D721Med (cell line): ENCODE data around the gene GPR82.
"Not testable (repeated sequence)": the region's sequence is repeated elsewhere in the genome, so short reads cannot be mapped to it uniquely, and the experiment has no call there.

Experiments used
- DNase-seq: peaks from one replicate; pipeline ENCODE4 v3.0.0; 2011; ENCODE audit warnings: low spot score; ENCODE audit not compliant: insufficient read length
- FAIRE-seq: peaks from 2 replicates; lab custom pipeline; 2011; peaks lifted over from hg19 to GRCh38; lab: Jason Lieb, UNC
- CTCF ChIP-seq: IDR thresholded peaks from 2 replicates; pipeline ENCODE4 v1.5.1; 2012; ENCODE audit warnings: mild to moderate bottlenecking, control low read depth; ENCODE audit not compliant: insufficient read depth; ENCODE audit errors: missing control alignments

GPR82 gene

GRCh38 chrX:41718481-41719235 is 5.3 kb upstream of the GPR82 start:
- DNase-seq = no peak
- no peak for FAIRE-seq

GRCh38 chrX:41719610-41720009 is 4.4 kb upstream of the GPR82 start:
- not testable (repeated sequence) for FAIRE-seq, DNase-seq

More at GRCh38 chrX:41718481-41719235, 5.3 kb upstream of the GPR82 start:
- TF ChIP-seq CTCF = no peak

- TF ChIP-seq CTCF = no peak
- no peak for FAIRE-seq
Measured at GRCh38 chrX:41720125-41720779, 3.7 kb upstream of the GPR82 start.

GRCh38 chrX:41721590-41721989 is 2.4 kb upstream of the GPR82 start:
- TF ChIP-seq CTCF = no peak
- DNase-seq (no peak), FAIRE-seq (no peak)

More at GRCh38 chrX:41720125-41720779, 3.7 kb upstream of the GPR82 start:
- no peak for DNase-seq

GRCh38 chrX:41722214-41722613 is 1.8 kb upstream of the GPR82 start:
- DNase-seq (no peak), FAIRE-seq (no peak)
- TF ChIP-seq CTCF = no peak

- DNase-seq (no peak), FAIRE-seq (no peak)
- TF ChIP-seq CTCF = no peak
Measured at GRCh38 chrX:41722816-41723618, 964 bp upstream of the GPR82 start.

GRCh38 chrX:41728125-41728524 is 4.1 kb downstream of the GPR82 start:
- no peak for TF ChIP-seq CTCF
- DNase-seq (no peak), FAIRE-seq (no peak)
